ENCODE data around the gene ZMIZ1. TPM values are rescaled to one million over a fixed set of nuclear protein-coding genes. Genes with fewer than 3 reads are reported as not detected.

Gene ZMIZ1
- total RNA-seq, 1 donor from 2014 or later = 46.2 TPM

GRCh38 chr10:79074732-79075131, 6.0 kb downstream of the ZMIZ1 start:
- H3K4me3 Mint-ChIP-seq (ENCODE audit: unreplicated experiment) = no peak overlapping the region

GRCh38 chr10:79075418-79075817, 6.7 kb downstream of the ZMIZ1 start:
- no peak for DNase-seq (ENCODE audit: low spot score)
- Mint-ChIP-seq H3K9me3 (ENCODE audit: low read depth) (no peaks in the 10 kb centered on the region), H3K4me1 (ENCODE audit: low read depth) (peaks cover 76% of the 10 kb centered on the region), H3K4me3 (ENCODE audit: unreplicated experiment) (no peak overlapping the region), H3K36me3 (ENCODE audit: low read depth) (no peaks in the 10 kb centered on the region), H3K27ac (ENCODE audit: unreplicated experiment) (no peak overlapping the region), H3K27me3 (ENCODE audit: low read depth) (no peaks in the 10 kb centered on the region)
- no peak for TF ChIP-seq CTCF (IDR thresholded peaks at IDR 0.05)

More at GRCh38 chr10:79074732-79075131, 6.0 kb downstream of the ZMIZ1 start:
- H3K27ac Mint-ChIP-seq (ENCODE audit: unreplicated experiment) = no peak overlapping the region
- peak; percentile 85 for DNase-seq (ENCODE audit: low spot score)
- no peaks in the 10 kb centered on the region for H3K27me3 Mint-ChIP-seq (ENCODE audit: low read depth)
- no peaks in the 10 kb centered on the region for H3K36me3 Mint-ChIP-seq (ENCODE audit: low read depth)
- H3K4me1 Mint-ChIP-seq (ENCODE audit: low read depth) = peaks cover 69% of the 10 kb centered on the region
- no peaks in the 10 kb centered on the region for H3K9me3 Mint-ChIP-seq (ENCODE audit: low read depth)
- no peak for TF ChIP-seq CTCF (IDR thresholded peaks at IDR 0.05)

- no peak overlapping the region for H3K27ac Mint-ChIP-seq (ENCODE audit: unreplicated experiment)
- H3K36me3 Mint-ChIP-seq (ENCODE audit: low read depth) = no peaks in the 10 kb centered on the region
- no peaks in the 10 kb centered on the region for H3K9me3 Mint-ChIP-seq (ENCODE audit: low read depth)
- DNase-seq (ENCODE audit: low spot score) = no peak
- peaks cover 81% of the 10 kb centered on the region for H3K4me1 Mint-ChIP-seq (ENCODE audit: low read depth)
- H3K4me3 Mint-ChIP-seq (ENCODE audit: unreplicated experiment) = no peak overlapping the region
- no peak for TF ChIP-seq CTCF (IDR thresholded peaks at IDR 0.05)
- no peaks in the 10 kb centered on the region for H3K27me3 Mint-ChIP-seq (ENCODE audit: low read depth)
Measured at GRCh38 chr10:79077488-79078173, 8.9 kb downstream of the ZMIZ1 start.

- Mint-ChIP-seq H3K36me3 (ENCODE audit: low read depth) (no peaks in the 10 kb centered on the region), H3K4me3 (ENCODE audit: unreplicated experiment) (no peak overlapping the region), H3K9me3 (ENCODE audit: low read depth) (no peaks in the 10 kb centered on the region), H3K27ac (ENCODE audit: unreplicated experiment) (no peak overlapping the region), H3K4me1 (ENCODE audit: low read depth) (peaks cover 81% of the 10 kb centered on the region), H3K27me3 (ENCODE audit: low read depth) (no peaks in the 10 kb centered on the region)
- no peak for DNase-seq (ENCODE audit: low spot score)
- TF ChIP-seq CTCF (IDR thresholded peaks at IDR 0.05) = no peak
Measured at GRCh38 chr10:79078367-79079053, 9.7 kb downstream of the ZMIZ1 start.

GRCh38 chr10:79079054-79079397, 10.3 kb downstream of the ZMIZ1 start:
- no peaks in the 10 kb centered on the region for H3K9me3 Mint-ChIP-seq (ENCODE audit: low read depth)
- H3K27me3 Mint-ChIP-seq (ENCODE audit: low read depth) = no peaks in the 10 kb centered on the region
- DNase-seq (ENCODE audit: low spot score) = no peak
- no peak overlapping the region for H3K4me3 Mint-ChIP-seq (ENCODE audit: unreplicated experiment)
- H3K36me3 Mint-ChIP-seq (ENCODE audit: low read depth) = no peaks in the 10 kb centered on the region
- peaks cover 81% of the 10 kb centered on the region for H3K4me1 Mint-ChIP-seq (ENCODE audit: low read depth)
- peak overlapping the region; percentile 95 for H3K27ac Mint-ChIP-seq (ENCODE audit: unreplicated experiment)
- no peak for TF ChIP-seq CTCF (IDR thresholded peaks at IDR 0.05)
